Neural cell (in vitro differentiated cells): ENCODE results near the gene ARF4. TPM values are rescaled to one million over a fixed set of nuclear protein-coding genes. Genes with fewer than 3 reads are reported as not detected.

Experiments
- H2AFZ ChIP-seq: fragments of 200-600, 300-800 bp; sonication (generic), shearing (Covaris generic); 2 replicates; pipeline ENCODE4 v1.6.0; 2014; ENCODE audit warnings: low read depth, mild to moderate bottlenecking, antibody characterized with exemption, low read length, moderate library complexity
- H3F3A ChIP-seq: fragments of 200-600 bp; shearing (Covaris generic); 2 replicates; pipeline ENCODE4 v1.6.1; 2016; ENCODE audit warnings: mild to moderate bottlenecking, moderate library complexity, mixed read lengths, antibody characterized with exemption, low read length; ENCODE audit not compliant: insufficient read depth, poor library complexity, severe bottlenecking
- H3K27ac ChIP-seq: fragments of 200-600, 300-800 bp; sonication (generic), shearing (Covaris generic); 2 replicates; pipeline ENCODE4 v1.5.1; 2014; ENCODE audit warnings: mild to moderate bottlenecking, low read length, moderate library complexity
- H3K27me3 ChIP-seq: fragments of 300-800, 200-600 bp; sonication (generic), shearing (Covaris generic); 2 replicates; pipeline ENCODE4 v1.6.0; 2014; ENCODE audit warnings: mild to moderate bottlenecking, low read depth, low read length, moderate library complexity; ENCODE audit not compliant: insufficient read depth
- H3K36me3 ChIP-seq: fragments of 300-800, 200-600 bp; sonication (generic), shearing (Covaris generic); 2 replicates; pipeline ENCODE4 v1.5.1; 2014; ENCODE audit warnings: mild to moderate bottlenecking, antibody characterized with exemption, low read length, moderate library complexity; ENCODE audit not compliant: insufficient read depth
- H3K4me2 ChIP-seq: fragments of 300-800, 200-600 bp; sonication (generic), shearing (Covaris generic); 2 replicates; pipeline ENCODE4 v1.6.0; 2014; ENCODE audit warnings: mild to moderate bottlenecking, low read length
- H3K4me3 ChIP-seq: fragments of 300-800, 200-600 bp; sonication (generic), shearing (Covaris generic); 2 replicates; pipeline ENCODE4 v1.5.1; 2014; ENCODE audit warnings: mild to moderate bottlenecking, low read length, moderate library complexity
- H3K79me2 ChIP-seq: fragments of 200-600 bp; shearing (Covaris generic); replicated peaks from 2 replicates; pipeline ENCODE4 v1.6.0; 2014; ENCODE audit warnings: mild to moderate bottlenecking, low read length, moderate library complexity; ENCODE audit not compliant: insufficient read depth
- H3K9ac ChIP-seq: fragments of 300-800, 200-600 bp; sonication (generic), shearing (Covaris generic); 2 replicates; pipeline ENCODE4 v1.6.1; 2016; ENCODE audit warnings: mild to moderate bottlenecking, low read length, mixed read lengths
- H3K9me2 ChIP-seq: fragments of 200-600 bp; shearing (Covaris generic); 2 replicates; pipeline ENCODE4 v1.6.1; 2016; ENCODE audit warnings: mild to moderate bottlenecking, low read length, mixed read lengths; ENCODE audit not compliant: insufficient read depth
- H3K9me3 ChIP-seq: fragments of 200-600, 300-800 bp; sonication (generic), shearing (Covaris generic); 2 replicates; pipeline ENCODE4 v1.6.1; 2016; ENCODE audit warnings: mild to moderate bottlenecking, mixed run types, low read length, moderate library complexity, mixed read lengths
- H4K20me1 ChIP-seq: fragments of 200-600 bp; shearing (Covaris generic); 2 replicates; pipeline ENCODE4 v1.6.1; 2016; ENCODE audit warnings: mild to moderate bottlenecking, mixed run types; ENCODE audit not compliant: insufficient read depth
- EP300 ChIP-seq: fragments of 450-650 bp; conservative IDR thresholded peaks from 2 replicates; pipeline ENCODE4 v1.6.1; 2014; ENCODE audit warnings: antibody characterized with exemption, mild to moderate bottlenecking, moderate library complexity; ENCODE audit not compliant: poor library complexity, severe bottlenecking
- EZH2 ChIP-seq: fragments of 200-600, 300-800 bp; shearing (Covaris generic), sonication (generic); IDR thresholded peaks from 2 replicates; pipeline ENCODE4 v1.6.1; 2014; ENCODE audit warnings: antibody characterized with exemption, low read length, borderline replicate concordance, mild to moderate bottlenecking; ENCODE audit not compliant: insufficient read depth, poor library complexity, severe bottlenecking
- MXI1 ChIP-seq: fragments of 450-650 bp; conservative IDR thresholded peaks from 2 replicates; pipeline ENCODE4 v1.6.1; 2014; ENCODE audit warnings: antibody characterized with exemption, mild to moderate bottlenecking; ENCODE audit not compliant: poor library complexity, severe bottlenecking
- POLR2AphosphoS5 ChIP-seq: IDR thresholded peaks from 2 replicates; pipeline ENCODE4 v1.6.1; 2012
- RAD21 ChIP-seq: fragments of 450-650 bp; conservative IDR thresholded peaks from 2 replicates; pipeline ENCODE4 v1.6.1; 2014; ENCODE audit warnings: antibody characterized with exemption, mild to moderate bottlenecking, moderate library complexity
- REST ChIP-seq: IDR thresholded peaks from 2 replicates; pipeline ENCODE4 v1.6.1; 2012; ENCODE audit warnings: borderline replicate concordance
- SMC3 ChIP-seq: fragments of 450-650 bp; conservative IDR thresholded peaks from 2 replicates; pipeline ENCODE4 v1.6.1; 2014; ENCODE audit warnings: antibody characterized with exemption, mild to moderate bottlenecking, moderate library complexity; ENCODE audit not compliant: poor library complexity
- TAF1 ChIP-seq: IDR thresholded peaks from 2 replicates; pipeline ENCODE4 v1.6.1; 2012; ENCODE audit warnings: low read depth
- polyA plus RNA-seq: library from polyadenylated mRNA; depleted of rRNA; stranded (reverse); fragments of >200 nt; gene quantifications from 2 replicates; pipeline ENCODE4 v1.2.3, GENCODE V29; 2014
- TF ChIP-seq, protein P1 (sequence below): fragments of 450-650 bp; IDR thresholded peaks from 2 replicates; pipeline ENCODE4 v1.5.1; 2014; ENCODE audit warnings: antibody characterized with exemption, mild to moderate bottlenecking, moderate library complexity; ENCODE audit not compliant: poor library complexity, severe bottlenecking

The ARF4 gene
- polyA plus RNA-seq, 1 donor from 2014 or later: 284 TPM

GRCh38 chr3:57570878-57571277, 26.3 kb downstream of the ARF4 start:
- Histone ChIP-seq H3K27ac (no peak overlapping the region), H3K36me3 (no peaks in the 10 kb centered on the region), H3K9me3 (no peaks in the 10 kb centered on the region), H3K79me2 (no peaks in the 10 kb centered on the region), H3F3A (no peaks in the 10 kb centered on the region), H4K20me1 (no peaks in the 10 kb centered on the region), H2AFZ (no peak overlapping the region), H3K9ac (no peak overlapping the region), H3K4me3 (no peak overlapping the region), H3K9me2 (no peaks in the 10 kb centered on the region), H3K27me3 (no peaks in the 10 kb centered on the region), H3K4me2 (no peak overlapping the region)
- TF ChIP-seq EP300: no peak

DNA sequence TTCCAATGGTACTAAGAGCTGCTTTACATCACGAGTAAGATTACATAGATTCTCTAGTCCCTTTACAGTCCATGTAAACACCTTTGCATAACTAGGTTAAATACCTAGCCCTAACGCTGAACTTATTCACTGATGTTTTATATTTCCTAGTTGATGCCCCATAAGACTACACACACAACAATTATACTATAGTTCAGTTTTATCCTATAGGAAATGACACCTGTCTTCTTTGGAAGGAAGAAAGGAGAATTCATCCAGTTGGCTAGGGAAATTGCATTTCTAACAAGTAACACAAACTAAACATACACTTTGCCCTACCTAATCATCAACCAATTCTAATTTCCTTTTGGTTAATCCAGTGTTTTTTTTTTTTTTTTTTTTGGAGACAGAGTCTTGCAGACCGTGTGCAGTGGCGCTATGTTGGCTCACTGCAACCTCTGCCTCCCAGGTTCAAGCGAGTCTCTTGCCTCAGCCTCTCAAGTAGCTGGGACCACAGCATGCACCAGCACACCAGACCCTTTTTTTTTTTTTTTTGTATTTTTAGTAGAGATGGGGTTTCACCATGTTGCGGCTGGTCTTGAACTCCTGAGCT, 27.2 kb downstream of the ARF4 start:
- H2AFZ ChIP-seq: no peak overlapping the region
- H3K9me2 ChIP-seq: no peaks in the 10 kb centered on the region
- no peak overlapping the region for H3K9ac ChIP-seq
- no peaks in the 10 kb centered on the region for H3K79me2 ChIP-seq
- H3F3A ChIP-seq: no peaks in the 10 kb centered on the region
- no peaks in the 10 kb centered on the region for H3K36me3 ChIP-seq
- H3K27me3 ChIP-seq: no peaks in the 10 kb centered on the region
- H3K27ac ChIP-seq: no peak overlapping the region
- no peak overlapping the region for H3K4me2 ChIP-seq
- no peaks in the 10 kb centered on the region for H3K9me3 ChIP-seq
- no peaks in the 10 kb centered on the region for H4K20me1 ChIP-seq
- no peak for TF ChIP-seq POLR2AphosphoS5
- TF ChIP-seq, protein P1, sequence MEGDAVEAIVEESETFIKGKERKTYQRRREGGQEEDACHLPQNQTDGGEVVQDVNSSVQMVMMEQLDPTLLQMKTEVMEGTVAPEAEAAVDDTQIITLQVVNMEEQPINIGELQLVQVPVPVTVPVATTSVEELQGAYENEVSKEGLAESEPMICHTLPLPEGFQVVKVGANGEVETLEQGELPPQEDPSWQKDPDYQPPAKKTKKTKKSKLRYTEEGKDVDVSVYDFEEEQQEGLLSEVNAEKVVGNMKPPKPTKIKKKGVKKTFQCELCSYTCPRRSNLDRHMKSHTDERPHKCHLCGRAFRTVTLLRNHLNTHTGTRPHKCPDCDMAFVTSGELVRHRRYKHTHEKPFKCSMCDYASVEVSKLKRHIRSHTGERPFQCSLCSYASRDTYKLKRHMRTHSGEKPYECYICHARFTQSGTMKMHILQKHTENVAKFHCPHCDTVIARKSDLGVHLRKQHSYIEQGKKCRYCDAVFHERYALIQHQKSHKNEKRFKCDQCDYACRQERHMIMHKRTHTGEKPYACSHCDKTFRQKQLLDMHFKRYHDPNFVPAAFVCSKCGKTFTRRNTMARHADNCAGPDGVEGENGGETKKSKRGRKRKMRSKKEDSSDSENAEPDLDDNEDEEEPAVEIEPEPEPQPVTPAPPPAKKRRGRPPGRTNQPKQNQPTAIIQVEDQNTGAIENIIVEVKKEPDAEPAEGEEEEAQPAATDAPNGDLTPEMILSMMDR: no peak
- no peak for TF ChIP-seq REST
- no peak for TF ChIP-seq EP300
- no peak for TF ChIP-seq TAF1
- TF ChIP-seq RAD21: no peak
- no peak overlapping the region for H3K4me3 ChIP-seq

- H3K4me2 ChIP-seq: peak overlapping the region; percentile 51
- no peaks in the 10 kb centered on the region for H3F3A ChIP-seq
- H3K9ac ChIP-seq: no peak overlapping the region
- peaks cover 3% of the 10 kb centered on the region for H3K36me3 ChIP-seq
- peaks cover 24% of the 10 kb centered on the region for H3K79me2 ChIP-seq
- TF ChIP-seq MXI1 (no peak), POLR2AphosphoS5 (no peak), EZH2 (no peak), RAD21 (no peak), SMC3 (no peak), EP300 (no peak), REST (no peak), TAF1 (no peak)
- TF ChIP-seq, protein P1: no peak
- H2AFZ ChIP-seq: no peak overlapping the region
- H3K27ac ChIP-seq: no peak overlapping the region
- no peaks in the 10 kb centered on the region for H3K9me2 ChIP-seq
- H3K4me3 ChIP-seq: peak overlapping the region; percentile 98
- H3K9me3 ChIP-seq: no peaks in the 10 kb centered on the region
- no peaks in the 10 kb centered on the region for H4K20me1 ChIP-seq
- no peaks in the 10 kb centered on the region for H3K27me3 ChIP-seq
Measured at GRCh38 chr3:57559526-57559925, 37.6 kb downstream of the ARF4 start.
